Fibroblast of lung (primary cell): ENCODE measurements around the gene TBX10. TPM values are rescaled to one million over a fixed set of nuclear protein-coding genes. Genes with fewer than 3 reads are reported as not detected.
"Not testable (repeated sequence)": the region's sequence is repeated elsewhere in the genome, so short reads cannot be mapped to it uniquely, and the experiment has no call there.

Experiments
- DNase-seq, 2 donors: peaks; one replicate each; pipeline versions ENCODE4 v3.0.0 to v3.0.0-alpha.2; 2010; ENCODE audit warnings: low read depth in 2 of 2
- H2AFZ ChIP-seq: 2 replicates; pipeline ENCODE4 v1.5.1; 2012; ENCODE audit warnings: low read length, control low read depth, inconsistent platforms
- H3K27ac ChIP-seq: 2 replicates; pipeline ENCODE4 v1.5.1; 2011; ENCODE audit warnings: low read length, control low read depth; ENCODE audit not compliant: insufficient read depth
- H3K27me3 ChIP-seq: 2 replicates; pipeline ENCODE4 v1.5.1; 2011; ENCODE audit warnings: mild to moderate bottlenecking, low read length; ENCODE audit not compliant: control insufficient read depth, insufficient read depth
- H3K36me3 ChIP-seq: 2 replicates; pipeline ENCODE4 v1.5.1; 2011; ENCODE audit warnings: low read length; ENCODE audit not compliant: control insufficient read depth, insufficient read depth
- H3K4me1 ChIP-seq: 2 replicates; pipeline ENCODE4 v1.5.1; 2011; ENCODE audit warnings: low read length; ENCODE audit not compliant: control insufficient read depth, insufficient read depth; ENCODE audit errors: extremely low read depth
- H3K4me2 ChIP-seq: 2 replicates; pipeline ENCODE4 v1.5.1; 2011; ENCODE audit warnings: low read length, control low read depth; ENCODE audit not compliant: insufficient read depth; ENCODE audit errors: extremely low read depth
- H3K4me3 ChIP-seq, 4 experiments: fragments of 200-600 bp in 1 of 4; sonication (generic) in 1 of 4; replicated peaks in 1 of 4; 2 replicates each; pipeline ENCODE4 v1.5.1; 2011 to 2016; ENCODE audit warnings: low read length in 4 of 4, low read depth in 3 of 4, mild to moderate bottlenecking in 3 of 4, control low read depth in 2 of 4, inconsistent platforms in 1 of 4, mixed read lengths in 1 of 4; ENCODE audit not compliant: insufficient read depth in 1 of 4; ENCODE audit errors: control extremely low read depth in 1 of 4
- H3K79me2 ChIP-seq: 2 replicates; pipeline ENCODE4 v1.5.1; 2012; ENCODE audit warnings: mild to moderate bottlenecking, low read length, inconsistent platforms; ENCODE audit not compliant: control insufficient read depth, insufficient read depth
- H3K9ac ChIP-seq: 2 replicates; pipeline ENCODE4 v1.5.1; 2011; ENCODE audit warnings: mild to moderate bottlenecking, low read length, control low read depth; ENCODE audit not compliant: insufficient read depth
- H3K9me3 ChIP-seq: 2 replicates; pipeline ENCODE4 v1.5.1; 2012; ENCODE audit warnings: low read depth, low read length; ENCODE audit not compliant: control insufficient read depth, insufficient read depth
- H4K20me1 ChIP-seq: 2 replicates; pipeline ENCODE4 v1.5.1; 2011; ENCODE audit warnings: low read length; ENCODE audit not compliant: control insufficient read depth, insufficient read depth; ENCODE audit errors: extremely low read depth
- CTCF ChIP-seq, 2 donors: IDR thresholded peaks in 1 of 2; conservative IDR thresholded peaks in 1 of 2; 1 replicate in 1 of 2; 2 replicates in 1 of 2; pipeline ENCODE4 v1.5.1; 2011 to 2012; ENCODE audit warnings: low read length in 2 of 2, control low read depth in 1 of 2, inconsistent platforms in 1 of 2, low read depth in 1 of 2, mild to moderate bottlenecking in 1 of 2
- EZH2 ChIP-seq: IDR thresholded peaks from 2 replicates; pipeline ENCODE4 v1.5.1; 2012; ENCODE audit warnings: low read length, control low read depth, mild to moderate bottlenecking; ENCODE audit errors: missing control alignments
- polyA plus RNA-seq, 2 donors: library from polyadenylated mRNA; depleted of rRNA in 1 of 2; stranded (reverse) in 1 of 2; unstranded in 1 of 2; fragments of >200 nt; gene quantifications; 2 replicates each; pipeline ENCODE4 v1.2.1, GENCODE V29; 2011 to 2012; ENCODE audit warnings: missing spikeins in 1 of 2
- total RNA-seq: library from RNA; depleted of rRNA; stranded (reverse); fragments of >200 nt; gene quantifications from 2 replicates; pipeline ENCODE4 v1.2.1, GENCODE V29; 2014

TBX10 gene
- total and polyA plus RNA-seq, 2 donors (not counting 1 experiment from before 2014, with no cell fraction given), result not detected

DNA sequence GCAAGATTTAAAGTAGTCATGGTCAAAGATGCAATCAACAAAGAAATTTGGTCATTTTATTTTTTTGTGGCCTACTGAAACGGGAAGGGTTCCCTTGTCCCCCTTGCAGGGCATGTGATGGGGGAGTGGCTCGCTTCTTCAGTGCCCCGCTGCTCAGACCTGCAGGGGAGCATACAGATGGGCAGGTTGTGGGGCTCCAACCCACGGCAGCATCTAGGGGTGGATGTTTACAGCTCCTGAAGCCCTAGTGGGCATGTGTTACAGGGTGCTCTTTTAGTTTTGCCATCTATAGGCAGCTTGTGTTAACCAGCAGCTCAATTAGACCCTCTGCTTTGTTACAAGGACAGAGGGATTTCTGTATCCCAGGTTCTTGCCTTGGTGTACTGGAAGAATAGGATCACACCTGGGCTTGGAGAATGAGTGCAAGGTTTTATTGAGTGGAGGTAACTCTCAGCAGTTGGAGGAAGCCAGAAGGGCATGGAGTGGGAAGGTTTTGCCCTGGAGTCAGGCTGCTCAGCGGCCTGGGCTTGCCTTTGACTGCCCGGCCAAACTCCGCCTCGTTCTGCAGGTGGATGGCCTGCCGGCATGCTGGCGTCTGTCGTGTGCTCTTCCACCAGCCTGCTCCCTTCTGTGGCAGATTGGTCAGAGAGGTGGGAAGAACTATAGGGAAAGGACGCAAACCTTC, 46.5 kb downstream of the TBX10 start:
- Histone ChIP-seq H3K4me3 (no peak overlapping the region), H3K27me3 (no peaks in the 10 kb centered on the region), H3K9me3 (no peaks in the 10 kb centered on the region), H3K79me2 (no peaks in the 10 kb centered on the region), H4K20me1 (no peaks in the 10 kb centered on the region), H3K9ac (no peak overlapping the region), H3K4me1 (no peaks in the 10 kb centered on the region), H2AFZ (no peak overlapping the region), H3K4me2 (no peak overlapping the region), H3K36me3 (no peaks in the 10 kb centered on the region), H3K27ac (no peak overlapping the region)
- no peak for TF ChIP-seq CTCF (conservative IDR thresholded peaks at IDR 0.05 in 1 of 2, IDR thresholded peaks at IDR 0.05 in 1 of 2; ENCODE audit: low read depth in 1 of 2, low read length in 2 of 2)
- TF ChIP-seq EZH2, result no peak
- no peak for DNase-seq

GRCh38 chr11:67588899-67589415, 50.6 kb downstream of the TBX10 start:
- H3K4me1 ChIP-seq, DNase-seq, H3K4me3 ChIP-seq, H4K20me1 ChIP-seq, H2AFZ ChIP-seq, H3K27me3 ChIP-seq, H3K9me3 ChIP-seq, H3K27ac ChIP-seq, H3K4me2 ChIP-seq, H3K36me3 ChIP-seq, H3K9ac ChIP-seq: not testable (repeated sequence)
- peaks cover 17% of the 10 kb centered on the region for H3K79me2 ChIP-seq

- TF ChIP-seq EZH2 (no peak), CTCF (conservative IDR thresholded peaks at IDR 0.05 in 1 of 2, IDR thresholded peaks at IDR 0.05 in 1 of 2; ENCODE audit: low read depth in 1 of 2, low read length in 2 of 2) (no peak)
- peaks cover 5% of the 10 kb centered on the region for H3K4me1 ChIP-seq
- DNase-seq, result no peak
- H3K79me2 ChIP-seq, result peaks cover 18% of the 10 kb centered on the region
- H3K27me3 ChIP-seq, result no peaks in the 10 kb centered on the region
- peaks cover 8% of the 10 kb centered on the region for H3K36me3 ChIP-seq
- no peak overlapping the region for H3K27ac ChIP-seq
- no peaks in the 10 kb centered on the region for H3K9me3 ChIP-seq
- H4K20me1 ChIP-seq, result no peaks in the 10 kb centered on the region
- no peak overlapping the region for H3K9ac ChIP-seq
- no peak overlapping the region for H3K4me3 ChIP-seq
- H2AFZ ChIP-seq, result no peak overlapping the region
- no peak overlapping the region for H3K4me2 ChIP-seq
These were observed 51.4 kb downstream of the TBX10 start for GRCh38 chr11:67588136-67588503.
